Measurements from ENCODE around the gene PTGFRN. TPM values are rescaled to one million over a fixed set of nuclear protein-coding genes. Genes with fewer than 3 reads are reported as not detected.

Gene PTGFRN
- total RNA-seq, 4 donors from 2014 or later = 40.6 to 68.7 (median 56.0) TPM

DNA sequence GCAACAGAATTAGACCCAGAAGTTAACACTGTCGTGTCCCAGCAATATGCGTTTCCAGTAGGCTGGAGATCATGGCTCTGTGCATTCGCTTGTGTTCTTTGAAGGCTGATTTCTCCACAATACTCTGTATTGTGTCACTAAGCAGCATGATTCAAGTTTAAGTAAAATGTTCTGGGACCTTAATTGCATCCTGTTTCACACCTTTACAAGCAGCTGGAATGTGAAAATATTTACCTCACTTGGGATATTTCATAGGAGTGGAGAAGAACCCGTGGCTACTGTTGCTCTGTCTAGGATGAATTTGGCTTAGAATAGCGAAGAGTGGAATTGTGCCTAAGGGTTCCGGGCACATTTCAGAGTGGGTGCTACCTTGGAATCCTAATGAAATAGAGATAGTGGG is 6.3 kb downstream of the PTGFRN start:
- Histone ChIP-seq H3K9me3 (no peaks in the 10 kb centered on the region), H3K4me3 (peak overlapping the region in 1 of 4 donors; percentile 55), H3K27ac (peak overlapping the region; percentile 77 to 83 (median 81)), H3K27me3 (no peaks in the 10 kb centered on the region), H3K36me3 (no peaks in the 10 kb centered on the region), H3K4me1 (peaks cover 37 to 100% (median 80%) of the 10 kb centered on the region in 3 donors)
- 43 to 69% methylated on average over 6 of the region's 6 CpGs for WGBS, 2 donors
- no peak for DNase-seq
- TF ChIP-seq POLR2A (IDR thresholded peaks at IDR 0.05) = no peak
- TF ChIP-seq, protein P1, sequence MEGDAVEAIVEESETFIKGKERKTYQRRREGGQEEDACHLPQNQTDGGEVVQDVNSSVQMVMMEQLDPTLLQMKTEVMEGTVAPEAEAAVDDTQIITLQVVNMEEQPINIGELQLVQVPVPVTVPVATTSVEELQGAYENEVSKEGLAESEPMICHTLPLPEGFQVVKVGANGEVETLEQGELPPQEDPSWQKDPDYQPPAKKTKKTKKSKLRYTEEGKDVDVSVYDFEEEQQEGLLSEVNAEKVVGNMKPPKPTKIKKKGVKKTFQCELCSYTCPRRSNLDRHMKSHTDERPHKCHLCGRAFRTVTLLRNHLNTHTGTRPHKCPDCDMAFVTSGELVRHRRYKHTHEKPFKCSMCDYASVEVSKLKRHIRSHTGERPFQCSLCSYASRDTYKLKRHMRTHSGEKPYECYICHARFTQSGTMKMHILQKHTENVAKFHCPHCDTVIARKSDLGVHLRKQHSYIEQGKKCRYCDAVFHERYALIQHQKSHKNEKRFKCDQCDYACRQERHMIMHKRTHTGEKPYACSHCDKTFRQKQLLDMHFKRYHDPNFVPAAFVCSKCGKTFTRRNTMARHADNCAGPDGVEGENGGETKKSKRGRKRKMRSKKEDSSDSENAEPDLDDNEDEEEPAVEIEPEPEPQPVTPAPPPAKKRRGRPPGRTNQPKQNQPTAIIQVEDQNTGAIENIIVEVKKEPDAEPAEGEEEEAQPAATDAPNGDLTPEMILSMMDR (IDR thresholded peaks at IDR 0.05) = no peak
- intact Hi-C loops (cut with DNase I) = no loop called here

DNA sequence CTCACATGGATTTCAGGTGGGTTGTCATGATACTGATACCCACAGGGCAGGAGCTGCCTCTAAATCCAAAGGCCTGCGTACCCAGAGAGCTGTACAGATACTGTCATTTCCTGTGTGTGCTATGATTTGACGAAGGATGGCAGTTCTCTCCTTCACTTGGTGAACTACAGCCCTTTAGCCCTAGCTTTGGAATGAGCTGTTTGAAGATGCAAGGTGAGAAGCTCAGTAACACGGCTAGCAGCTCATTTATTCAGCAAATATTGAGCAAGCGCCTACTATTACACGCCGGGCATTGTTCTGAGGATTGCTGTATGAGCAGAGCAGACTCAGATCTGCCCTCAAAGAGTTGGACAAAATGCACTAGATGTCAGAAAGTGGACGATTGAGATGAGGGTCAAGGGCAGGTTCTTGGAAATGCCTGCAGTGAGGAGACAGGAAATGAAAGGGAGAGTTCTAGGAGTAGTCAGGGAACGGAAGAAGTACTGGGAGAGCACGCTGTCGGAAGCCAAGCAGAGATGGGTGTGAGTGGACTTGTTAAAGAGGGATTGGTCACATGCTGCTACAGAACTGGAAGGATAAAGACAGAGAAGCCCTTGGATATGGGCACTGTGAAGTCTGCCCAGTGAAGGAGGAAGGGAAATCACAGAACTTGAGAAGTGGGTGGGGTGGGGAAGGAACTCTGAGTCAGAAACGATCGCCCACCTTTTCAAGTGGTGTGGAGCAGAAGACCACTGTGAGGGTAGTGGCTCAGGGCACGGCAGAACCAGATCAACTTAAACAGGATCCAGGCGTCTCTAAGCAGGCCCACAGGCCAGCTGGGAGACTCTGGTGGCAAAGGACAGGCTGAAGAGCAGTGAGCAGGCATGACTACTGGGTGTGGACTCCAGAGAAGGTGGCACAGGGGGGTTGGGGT is 7.1 kb downstream of the PTGFRN start:
- Histone ChIP-seq H3K4me1 (peaks cover 34 to 100% (median 74%) of the 10 kb centered on the region in 3 donors), H3K27ac (peak overlapping the region; percentile 77 to 83 (median 81)), H3K4me3 (no peak overlapping the region), H3K36me3 (no peaks in the 10 kb centered on the region), H3K9me3 (no peaks in the 10 kb centered on the region), H3K27me3 (no peaks in the 10 kb centered on the region)
- TF ChIP-seq, protein P1 (IDR thresholded peaks at IDR 0.05) = no peak
- no peak for TF ChIP-seq POLR2A (IDR thresholded peaks at IDR 0.05)
- intact Hi-C loops (cut with DNase I) = no loop called here
- 31 to 39% methylated on average over 14 of the region's 14 CpGs for WGBS, 2 donors
- DNase-seq = no peak

DNA sequence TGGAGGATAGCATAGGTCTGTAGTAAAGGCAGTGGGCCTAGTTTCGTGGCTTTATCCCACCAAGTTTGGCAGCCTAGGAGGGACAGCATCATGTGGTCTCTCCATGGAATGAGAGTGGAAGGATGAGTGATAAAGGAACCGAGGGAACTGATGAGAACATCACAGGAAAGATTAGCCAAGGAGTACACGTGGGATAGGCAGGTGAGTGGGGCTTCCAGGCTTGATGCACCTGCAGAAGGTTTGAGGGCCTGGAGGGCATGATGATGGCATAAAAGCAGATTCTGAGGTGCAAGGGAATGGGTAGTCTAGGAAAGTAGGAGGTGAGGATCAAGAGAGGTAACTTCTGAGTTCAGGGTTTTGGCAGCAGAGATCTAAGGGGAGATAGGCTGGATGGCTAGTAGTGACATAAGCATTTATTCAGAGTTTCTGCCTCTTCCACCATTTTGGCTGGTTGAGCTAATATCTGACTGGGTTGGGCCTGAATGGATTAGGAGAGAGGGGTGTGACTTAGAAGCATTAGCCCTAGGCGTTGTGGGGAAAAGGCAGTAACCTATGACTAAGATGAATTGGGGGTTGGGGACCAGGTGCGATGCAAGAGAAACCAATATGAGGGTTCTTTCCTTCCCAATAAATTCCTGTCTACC is 9.1 kb downstream of the PTGFRN start:
- TF ChIP-seq POLR2A (IDR thresholded peaks at IDR 0.05) = no peak
- Histone ChIP-seq H3K27me3 (no peaks in the 10 kb centered on the region), H3K27ac (peak overlapping the region; percentile 10 to 63 (median 56)), H3K36me3 (no peaks in the 10 kb centered on the region), H3K9me3 (no peaks in the 10 kb centered on the region), H3K4me1 (peaks cover 20 to 100% (median 75%) of the 10 kb centered on the region in 3 donors), H3K4me3 (no peak overlapping the region)
- WGBS, 2 donors = 50 to 67% methylated on average over 5 of the region's 5 CpGs
- intact Hi-C loops (cut with DNase I) = no loop called here
- no peak for DNase-seq

DNA sequence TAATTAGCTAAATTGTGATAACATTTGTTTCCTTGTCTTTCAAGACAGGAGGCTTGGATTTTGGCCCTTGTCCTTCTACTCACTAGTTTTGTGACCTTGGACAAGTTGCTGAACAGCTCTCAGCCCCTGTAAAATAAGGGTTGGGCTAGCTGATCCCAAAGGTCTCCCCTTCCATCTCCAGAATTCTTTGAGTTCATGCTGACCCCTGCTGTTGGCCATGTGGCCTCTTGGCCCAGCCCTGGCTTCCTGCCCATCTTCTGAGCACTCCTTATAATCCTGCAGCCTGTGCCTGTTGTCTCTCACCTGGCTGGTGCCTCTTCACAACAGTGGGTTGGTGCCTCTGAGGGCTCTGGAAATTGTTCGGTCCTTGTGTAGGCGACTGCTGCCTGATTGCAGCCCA is 10.1 kb downstream of the PTGFRN start:
- H3K4me1 ChIP-seq = peaks cover 20 to 96% (median 71%) of the 10 kb centered on the region in 3 donors
- no peak overlapping the region for H3K4me3 ChIP-seq
- H3K27ac ChIP-seq = peak overlapping the region; percentile 51 to 63 (median 56)
- no peak for DNase-seq
- H3K9me3 ChIP-seq = no peaks in the 10 kb centered on the region
- TF ChIP-seq POLR2A (IDR thresholded peaks at IDR 0.05) = no peak
- TF ChIP-seq, protein P1 (IDR thresholded peaks at IDR 0.05) = no peak
- 86 to 89% methylated on average over 1 to 2 of the region's 2 CpGs for WGBS, 2 donors
- no peaks in the 10 kb centered on the region for H3K27me3 ChIP-seq
- no peaks in the 10 kb centered on the region for H3K36me3 ChIP-seq
- intact Hi-C loops (cut with DNase I) = no loop called here

DNA sequence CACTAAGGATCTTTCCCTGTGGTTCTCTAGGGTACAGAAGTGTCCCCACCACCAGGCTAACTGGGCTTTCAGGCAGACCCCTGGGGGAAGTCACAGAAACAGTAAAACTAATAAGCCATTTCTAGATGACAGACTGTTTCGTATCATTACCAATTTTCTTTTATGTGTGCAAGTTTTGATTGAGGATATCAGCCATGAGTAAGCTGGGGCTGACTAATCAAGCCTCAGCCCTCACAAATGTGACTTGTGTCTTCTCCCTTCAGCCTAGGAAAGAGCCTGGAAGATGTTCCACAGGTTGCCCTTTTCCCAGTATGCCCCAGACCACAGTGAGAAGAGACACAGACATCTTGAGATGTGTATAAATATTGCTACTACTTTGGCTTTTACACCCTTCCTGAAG is 10.5 kb downstream of the PTGFRN start:
- Histone ChIP-seq H3K36me3 (no peaks in the 10 kb centered on the region), H3K4me3 (no peak overlapping the region), H3K4me1 (peaks cover 20 to 92% (median 69%) of the 10 kb centered on the region in 3 donors), H3K27ac (peak overlapping the region; percentile 51 to 63 (median 56)), H3K27me3 (no peaks in the 10 kb centered on the region), H3K9me3 (no peaks in the 10 kb centered on the region)
- no peak for DNase-seq
- 60 to 83% methylated on average over 1 of the region's 1 CpG for WGBS, 2 donors
- intact Hi-C loops (cut with DNase I) = no loop called here
- TF ChIP-seq, protein P1 (IDR thresholded peaks at IDR 0.05) = no peak
- no peak for TF ChIP-seq POLR2A (IDR thresholded peaks at IDR 0.05)

All from esophagus squamous epithelium (tissue), 5 donors.